Testis (tissue), 2 donors: Measurements from ENCODE around the gene GMPR.
"Not testable (repeated sequence)": the region's sequence is repeated elsewhere in the genome, so short reads cannot be mapped to it uniquely, and the experiment has no call there.

Experiments used
- POLR2A ChIP-seq: fragments of 450-650 bp; IDR thresholded peaks from one replicate; pipeline ENCODE4 v1.6.1; 2017; ENCODE audit warnings: antibody characterized with exemption, mild to moderate bottlenecking, moderate library complexity
- TF ChIP-seq, protein P1 (sequence below), 3 experiments: fragments of 450-650 bp in 2 of 3; fragments of 200-600 bp in 1 of 3; sonication (generic) in 1 of 3; IDR thresholded peaks; one replicate each; pipeline ENCODE4 v1.5.1; 2016 to 2019; ENCODE audit warnings: antibody characterized with exemption in 3 of 3, mild to moderate bottlenecking in 2 of 3, moderate library complexity in 1 of 3

DNA sequence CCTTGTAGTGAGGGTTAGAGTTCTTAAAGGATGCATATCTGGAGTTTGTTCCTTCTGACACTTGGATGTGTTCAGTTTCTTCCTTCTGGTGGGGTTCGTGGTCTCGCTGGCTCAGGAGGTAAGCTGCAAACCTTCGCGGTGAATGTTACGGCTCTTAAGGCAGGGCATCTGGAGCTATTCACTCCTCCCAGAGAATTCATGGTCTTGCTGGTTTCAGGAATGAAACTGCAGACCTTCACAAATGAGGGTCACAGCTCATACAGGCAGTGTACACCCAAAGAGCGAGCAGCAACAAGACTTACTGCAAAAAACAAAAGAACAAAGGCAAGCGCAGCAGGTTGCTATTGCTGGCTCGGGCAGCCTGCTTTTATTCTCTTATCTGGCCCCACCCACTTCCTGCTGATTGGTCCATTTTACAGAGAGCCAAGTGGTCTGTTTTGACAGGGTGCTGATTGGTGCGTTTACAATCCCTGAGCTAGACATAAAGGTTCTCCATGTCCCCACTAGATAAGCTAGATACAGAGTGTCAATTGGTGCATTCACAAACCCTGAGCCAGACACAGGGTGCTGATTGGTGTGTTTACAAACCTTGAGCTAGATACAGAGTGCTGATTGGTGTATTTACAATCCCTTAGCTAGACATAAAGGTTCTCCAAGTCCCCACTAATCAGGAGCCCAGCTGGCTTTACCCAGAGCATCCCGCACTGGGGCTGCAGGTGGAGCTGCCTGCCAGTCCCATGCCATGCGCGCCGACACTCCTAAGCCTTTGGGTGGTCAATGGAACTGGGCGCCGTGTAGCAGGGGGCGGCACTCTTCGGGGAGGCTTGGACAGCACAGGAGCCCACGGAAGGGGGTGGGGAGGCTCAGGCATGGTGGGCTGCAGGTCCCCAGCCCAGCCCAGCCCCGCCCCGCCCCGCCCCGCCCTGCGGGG, 12.0 kb upstream of the GMPR start:
- TF ChIP-seq POLR2A, result not testable (repeated sequence)
- TF ChIP-seq, protein P1, sequence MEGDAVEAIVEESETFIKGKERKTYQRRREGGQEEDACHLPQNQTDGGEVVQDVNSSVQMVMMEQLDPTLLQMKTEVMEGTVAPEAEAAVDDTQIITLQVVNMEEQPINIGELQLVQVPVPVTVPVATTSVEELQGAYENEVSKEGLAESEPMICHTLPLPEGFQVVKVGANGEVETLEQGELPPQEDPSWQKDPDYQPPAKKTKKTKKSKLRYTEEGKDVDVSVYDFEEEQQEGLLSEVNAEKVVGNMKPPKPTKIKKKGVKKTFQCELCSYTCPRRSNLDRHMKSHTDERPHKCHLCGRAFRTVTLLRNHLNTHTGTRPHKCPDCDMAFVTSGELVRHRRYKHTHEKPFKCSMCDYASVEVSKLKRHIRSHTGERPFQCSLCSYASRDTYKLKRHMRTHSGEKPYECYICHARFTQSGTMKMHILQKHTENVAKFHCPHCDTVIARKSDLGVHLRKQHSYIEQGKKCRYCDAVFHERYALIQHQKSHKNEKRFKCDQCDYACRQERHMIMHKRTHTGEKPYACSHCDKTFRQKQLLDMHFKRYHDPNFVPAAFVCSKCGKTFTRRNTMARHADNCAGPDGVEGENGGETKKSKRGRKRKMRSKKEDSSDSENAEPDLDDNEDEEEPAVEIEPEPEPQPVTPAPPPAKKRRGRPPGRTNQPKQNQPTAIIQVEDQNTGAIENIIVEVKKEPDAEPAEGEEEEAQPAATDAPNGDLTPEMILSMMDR (IDR thresholded peaks at IDR 0.05), result not testable (repeated sequence)
